Activated T-helper 1 cell treated with anti-CD3 and anti-CD28 coated beads, Interleukin-12 subunit alpha, Interleukin-12 subunit beta, Interleukin-2, Interleukin-4 antibody, amounts not matched to agents 30 ng/mL and 10 ng/mL and 1 ng/mL, durations not matched to agents 14 hours and 24 hours and 36 hours (primary cell): ENCODE results near the gene TCF12. TPM values are rescaled to one million over a fixed set of nuclear protein-coding genes. Genes with fewer than 3 reads are reported as not detected.

ENCODE experiments used
- DNase-seq: peaks from one replicate; pipeline ENCODE4 v3.0.0; 2021; ENCODE audit warnings: low spot score
- H3K27ac Mint-ChIP-seq: one replicate; pipeline ENCODE4 v1.8.0; 2021; ENCODE audit warnings: mild to moderate bottlenecking, mixed read lengths
- H3K27me3 Mint-ChIP-seq: one replicate; pipeline ENCODE4 v1.8.0; 2022; ENCODE audit warnings: mild to moderate bottlenecking, moderate library complexity, mixed read lengths; ENCODE audit not compliant: insufficient read depth
- H3K36me3 Mint-ChIP-seq: one replicate; pipeline ENCODE4 v1.8.0; 2021; ENCODE audit warnings: low read depth, mixed read lengths
- H3K4me1 Mint-ChIP-seq: one replicate; pipeline ENCODE4 v1.8.0; 2021; ENCODE audit warnings: low read depth, mixed read lengths
- H3K4me3 Mint-ChIP-seq: one replicate; pipeline ENCODE4 v1.8.0; 2021; ENCODE audit warnings: mild to moderate bottlenecking, moderate library complexity, mixed read lengths
- H3K9me3 Mint-ChIP-seq: one replicate; pipeline ENCODE4 v1.8.0; 2021; ENCODE audit warnings: mixed read lengths
- intact Hi-C: fragments of 100-400 bp; cut with micrococcal nuclease; formaldehyde crosslinking; loops from one replicate; pipeline ENCODE4 v1.15.1; 2024
- total RNA-seq: library from RNA; stranded (reverse); gene quantifications from 2 replicates; pipeline ENCODE4 v1.2.3, GENCODE V29; 2022

TCF12 gene
- total RNA-seq, 1 donor from 2014 or later: 85.7 TPM

DNA sequence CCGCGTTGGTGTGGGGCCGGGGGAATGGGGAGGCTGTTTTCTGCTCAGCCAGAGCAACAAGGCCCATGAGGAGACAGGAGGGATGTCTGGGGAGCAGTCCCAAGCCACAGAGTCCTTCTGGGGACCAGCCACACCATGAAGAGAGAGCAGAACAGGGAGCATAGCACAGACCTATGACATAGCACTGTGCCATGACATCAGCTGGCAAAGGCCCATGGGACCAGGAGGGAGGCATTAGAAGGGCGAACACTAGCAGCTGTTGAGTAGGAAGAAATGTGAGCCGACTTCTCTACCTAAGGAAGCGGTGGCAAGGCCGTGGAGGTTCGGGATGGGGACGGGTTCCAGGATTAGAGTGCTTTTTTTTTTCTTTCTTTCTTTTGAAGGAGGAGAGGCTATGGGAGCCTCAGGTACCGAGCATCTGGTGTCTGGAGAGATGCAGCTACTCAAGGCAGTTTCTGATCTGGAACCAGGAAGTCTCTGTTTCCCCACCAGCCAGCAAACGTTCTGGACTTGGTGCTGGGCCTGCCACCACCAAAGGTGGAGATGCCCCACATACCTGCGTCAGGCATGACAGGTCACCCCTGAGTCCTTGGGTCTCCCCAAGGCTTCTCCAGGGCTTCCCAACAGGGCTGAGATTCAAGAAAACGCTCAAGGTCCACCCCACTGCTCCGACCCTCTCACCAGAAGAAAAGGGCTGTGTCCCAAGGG, 380.6 kb downstream of the TCF12 start:
- DNase-seq: no peak
- intact Hi-C loops: no loop called here
- Mint-ChIP-seq H3K9me3 (no peaks in the 10 kb centered on the region), H3K36me3 (no peaks in the 10 kb centered on the region), H3K4me1 (peaks cover 11% of the 10 kb centered on the region), H3K4me3 (no peak overlapping the region), H3K27ac (peak overlapping the region; percentile 15), H3K27me3 (no peaks in the 10 kb centered on the region)

DNA sequence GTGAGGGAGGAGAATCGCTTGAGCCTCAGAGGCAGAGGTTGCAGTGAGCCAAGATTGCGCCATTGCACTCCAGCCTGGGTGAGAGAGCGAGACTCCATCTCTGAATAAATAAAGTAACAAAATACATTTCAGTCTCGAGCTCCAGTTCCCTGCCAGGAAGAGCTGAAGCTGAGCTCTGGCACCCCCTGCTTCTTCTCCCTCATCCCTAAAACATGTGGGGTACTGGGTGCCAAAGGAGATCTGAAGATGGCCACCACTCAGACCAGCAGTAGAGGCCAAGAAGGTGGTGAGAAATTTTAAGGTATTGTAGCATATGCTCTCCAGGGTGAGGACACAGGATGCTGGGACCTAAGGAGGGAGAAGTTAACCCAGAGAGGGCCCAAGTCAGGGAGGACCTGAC, 382.9 kb downstream of the TCF12 start:
- no peak for DNase-seq
- no peak overlapping the region for H3K4me3 Mint-ChIP-seq
- peaks cover 2% of the 10 kb centered on the region for H3K27me3 Mint-ChIP-seq
- no peaks in the 10 kb centered on the region for H3K9me3 Mint-ChIP-seq
- no peak overlapping the region for H3K27ac Mint-ChIP-seq
- peaks cover 14% of the 10 kb centered on the region for H3K4me1 Mint-ChIP-seq
- no peaks in the 10 kb centered on the region for H3K36me3 Mint-ChIP-seq
- intact Hi-C loops: loop anchor here (10.0 kb wide), 1 partner anchor 417 kb away; no protein-coding TSS in a partner anchor

DNA sequence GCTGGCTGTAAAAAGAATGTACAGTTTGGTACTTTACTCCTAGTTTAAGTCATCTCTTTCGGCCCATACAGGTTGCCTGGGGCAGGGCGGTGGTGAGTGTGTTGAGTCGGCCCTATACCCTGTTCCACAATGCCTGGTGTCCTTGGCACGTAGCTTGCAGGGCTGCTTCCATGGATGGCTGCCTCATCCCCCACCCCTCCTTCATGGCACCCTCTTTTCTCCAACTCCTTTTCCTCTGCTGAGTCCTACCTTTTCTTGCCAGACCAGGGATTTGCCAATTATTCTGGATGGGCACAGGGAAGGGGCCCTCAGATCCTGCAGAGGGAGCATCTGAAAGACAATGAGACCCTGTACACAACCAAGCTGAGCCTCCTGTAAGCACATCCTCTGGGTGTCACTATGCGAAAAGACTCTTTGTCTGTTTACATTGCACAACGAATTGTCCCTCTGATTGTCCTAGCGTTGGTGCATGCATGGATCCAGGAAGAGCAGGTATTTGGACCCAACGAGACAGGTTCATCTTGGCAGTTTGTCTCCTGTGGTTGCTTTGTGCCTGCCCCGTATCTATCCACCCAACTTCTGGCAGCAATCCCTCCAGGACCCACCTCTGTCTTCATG, 384.3 kb downstream of the TCF12 start:
- intact Hi-C loops: loop anchor here (10.0 kb wide), 1 partner anchor 418 kb away; no protein-coding TSS in a partner anchor
- DNase-seq: no peak
- H3K27ac Mint-ChIP-seq: no peak overlapping the region
- H3K4me1 Mint-ChIP-seq: peaks cover 4% of the 10 kb centered on the region
- no peak overlapping the region for H3K4me3 Mint-ChIP-seq
- no peaks in the 10 kb centered on the region for H3K9me3 Mint-ChIP-seq
- no peaks in the 10 kb centered on the region for H3K36me3 Mint-ChIP-seq
- peaks cover 2% of the 10 kb centered on the region for H3K27me3 Mint-ChIP-seq

DNA sequence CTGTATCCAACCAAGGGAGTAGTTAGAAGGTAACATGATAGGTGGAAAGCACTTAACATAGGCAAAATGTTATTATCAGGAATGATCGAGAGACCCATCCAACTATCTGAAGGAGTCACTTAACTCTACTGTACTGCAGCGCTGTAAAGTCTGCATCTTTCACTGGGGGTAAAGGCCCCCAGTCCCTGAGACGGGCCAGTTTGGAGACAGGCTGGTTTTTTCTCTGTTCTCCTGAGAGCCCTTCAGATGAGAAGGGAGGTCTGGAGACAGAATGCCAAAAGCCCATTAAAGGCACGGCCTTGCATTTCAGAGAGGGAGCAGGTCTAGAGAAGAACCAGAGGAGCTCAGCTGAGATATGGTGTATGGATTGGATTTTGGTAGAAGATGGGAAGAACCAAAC, 386.6 kb downstream of the TCF12 start:
- no peak overlapping the region for H3K27ac Mint-ChIP-seq
- no peaks in the 10 kb centered on the region for H3K9me3 Mint-ChIP-seq
- intact Hi-C loops: loop anchor here (5.0 to 10.0 kb wide), 2 partner anchors 388 to 420 kb away; partner anchors contain the start of gene TCF12
- H3K36me3 Mint-ChIP-seq: no peaks in the 10 kb centered on the region
- H3K27me3 Mint-ChIP-seq: peaks cover 2% of the 10 kb centered on the region
- DNase-seq: no peak
- H3K4me1 Mint-ChIP-seq: peaks cover 4% of the 10 kb centered on the region
- H3K4me3 Mint-ChIP-seq: peak overlapping the region; percentile 53

DNA sequence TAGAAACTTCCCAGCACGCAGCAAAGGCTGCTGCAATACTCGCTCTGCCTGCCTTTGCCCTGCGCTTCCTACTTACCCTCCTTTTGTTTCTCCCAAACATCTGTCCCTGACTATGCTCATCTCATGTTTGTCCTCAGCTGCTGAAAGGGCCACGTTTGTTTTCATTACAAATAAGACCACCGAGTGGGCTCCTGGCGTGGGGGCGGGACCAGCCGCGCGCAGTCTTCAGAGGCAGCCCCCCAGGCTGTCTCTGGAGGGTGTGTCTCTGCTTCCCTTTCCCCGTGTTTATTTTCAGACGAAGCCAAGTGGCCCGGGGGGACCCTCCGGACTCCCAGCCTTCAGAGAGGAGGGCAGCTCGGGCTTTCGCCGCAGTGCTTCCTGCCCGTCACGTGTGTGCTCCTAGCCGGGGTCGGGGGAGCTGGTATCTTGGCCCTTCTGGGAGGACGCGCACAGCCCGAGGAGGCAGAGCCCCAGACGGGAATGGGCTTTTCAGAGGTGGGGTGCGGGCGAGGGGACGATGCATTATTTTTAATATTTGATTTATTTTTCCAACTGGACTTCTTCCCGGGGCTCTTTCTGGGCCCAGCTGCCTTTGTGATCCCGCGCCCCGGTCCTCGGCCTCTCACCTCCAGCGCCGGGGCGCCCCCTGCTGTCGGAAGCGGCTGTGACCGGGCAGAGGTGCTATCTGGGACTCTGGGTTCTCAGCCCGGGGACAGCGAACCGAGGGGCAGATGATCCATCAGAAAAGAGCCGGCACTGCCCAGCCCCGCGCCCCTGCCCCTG, 387.9 kb downstream of the TCF12 start:
- Mint-ChIP-seq H3K36me3 (no peaks in the 10 kb centered on the region), H3K9me3 (no peaks in the 10 kb centered on the region), H3K27ac (no peak overlapping the region), H3K27me3 (peaks cover 2% of the 10 kb centered on the region), H3K4me3 (peak overlapping the region; percentile 63), H3K4me1 (peaks cover 4% of the 10 kb centered on the region)
- intact Hi-C loops: loop anchor here (1.0 to 10.0 kb wide), 6 partner anchors 160 to 810 kb away; partner anchors contain the start of gene TCF12
- DNase-seq: peak; percentile 75

DNA sequence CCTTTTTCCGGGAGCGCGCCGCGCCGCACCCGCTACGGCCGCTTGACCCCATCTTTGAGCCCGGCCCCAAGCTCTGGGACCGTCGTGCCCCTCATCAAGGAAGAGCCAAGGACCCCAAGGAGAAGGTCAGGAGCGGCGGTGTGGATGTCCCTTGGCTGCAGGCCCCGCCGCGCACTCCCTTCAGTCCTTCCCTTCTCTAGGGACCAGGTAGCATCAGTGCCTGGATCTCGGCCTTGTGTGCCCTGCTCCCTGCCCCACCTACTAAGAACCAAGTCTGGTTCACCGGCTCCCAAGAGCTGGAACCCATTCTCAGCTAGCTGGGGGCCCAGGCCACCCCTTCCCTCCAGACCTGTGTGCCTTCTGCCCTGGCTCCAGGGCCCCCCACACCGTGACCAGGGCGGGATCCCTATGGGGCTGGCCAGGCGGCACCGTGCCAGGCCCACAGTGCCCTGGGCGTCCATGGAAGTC, 388.5 kb downstream of the TCF12 start:
- intact Hi-C loops: loop anchor here (1.0 to 10.0 kb wide), 6 partner anchors 161 to 811 kb away; partner anchors contain the start of gene TCF12
- Mint-ChIP-seq H3K4me3 (peak overlapping the region; percentile 63), H3K4me1 (peaks cover 4% of the 10 kb centered on the region)

DNA sequence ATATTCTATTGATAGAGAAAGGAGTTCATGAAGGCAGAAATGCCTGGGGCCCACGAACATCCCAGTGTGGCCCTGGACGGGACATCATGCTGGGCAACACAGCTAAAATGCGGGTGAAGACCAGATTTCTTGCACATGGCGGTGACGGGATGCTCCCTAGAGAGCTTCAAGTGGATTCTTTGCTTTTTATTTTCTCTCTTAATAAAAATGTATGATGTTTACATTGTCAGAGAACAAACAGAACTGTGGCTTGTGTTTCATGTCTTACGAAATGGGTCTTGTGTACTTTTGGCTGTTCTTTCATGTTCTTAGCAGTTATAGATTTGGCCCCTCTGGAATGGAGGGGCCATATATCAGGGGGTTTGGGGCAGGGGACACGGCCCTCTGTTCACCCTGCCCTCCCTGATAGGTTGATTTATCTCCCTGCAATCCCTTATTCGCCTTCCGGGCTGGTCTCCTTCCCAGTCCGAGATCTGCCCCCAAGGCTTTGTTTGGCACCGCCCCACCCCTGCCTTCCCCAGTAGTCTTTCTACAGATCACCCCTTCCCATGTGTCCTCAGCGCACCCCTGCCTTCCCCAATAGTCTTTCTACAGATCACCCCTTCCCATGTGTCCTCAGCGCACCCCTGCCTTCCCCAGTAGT, 389.2 kb downstream of the TCF12 start:
- H3K4me3 Mint-ChIP-seq: no peak overlapping the region
- intact Hi-C loops: loop anchor here (5.0 to 10.0 kb wide), 2 partner anchors 390 to 423 kb away; partner anchors contain the start of gene TCF12
- peaks cover 4% of the 10 kb centered on the region for H3K4me1 Mint-ChIP-seq
- H3K27ac Mint-ChIP-seq: no peak overlapping the region
- no peaks in the 10 kb centered on the region for H3K9me3 Mint-ChIP-seq
- H3K36me3 Mint-ChIP-seq: no peaks in the 10 kb centered on the region
- H3K27me3 Mint-ChIP-seq: peaks cover 2% of the 10 kb centered on the region
- DNase-seq: no peak

More for the DNA sequence above, 388.5 kb downstream of the TCF12 start:
- Mint-ChIP-seq H3K36me3 (no peaks in the 10 kb centered on the region), H3K27me3 (peaks cover 2% of the 10 kb centered on the region), H3K9me3 (no peaks in the 10 kb centered on the region), H3K27ac (no peak overlapping the region)
- no peak for DNase-seq

DNA sequence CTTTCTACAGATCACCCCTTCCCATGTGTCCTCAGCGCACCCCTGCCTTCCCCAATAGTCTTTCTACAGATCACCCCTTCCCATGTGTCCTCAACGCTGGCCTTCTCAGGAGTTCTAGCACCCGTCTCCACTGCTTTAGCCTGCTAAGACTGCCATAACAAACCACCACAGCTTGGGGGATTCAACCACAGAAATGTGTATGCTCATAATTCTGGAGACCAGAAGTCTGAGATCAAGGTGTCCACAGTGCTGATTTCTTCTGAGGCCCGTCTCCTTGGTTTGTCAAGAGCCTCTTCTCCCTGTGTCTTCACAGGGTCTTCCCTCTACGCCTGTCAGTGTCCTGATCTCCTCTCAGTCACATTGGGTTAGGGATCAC, 389.7 kb downstream of the TCF12 start:
- Mint-ChIP-seq H3K4me3 (no peak overlapping the region), H3K4me1 (peaks cover 4% of the 10 kb centered on the region), H3K27ac (no peak overlapping the region), H3K36me3 (no peaks in the 10 kb centered on the region), H3K27me3 (peaks cover 2% of the 10 kb centered on the region), H3K9me3 (no peaks in the 10 kb centered on the region)
- intact Hi-C loops: loop anchor here (5.0 to 10.0 kb wide), 2 partner anchors 391 to 423 kb away; partner anchors contain the start of gene TCF12
- DNase-seq: no peak

DNA sequence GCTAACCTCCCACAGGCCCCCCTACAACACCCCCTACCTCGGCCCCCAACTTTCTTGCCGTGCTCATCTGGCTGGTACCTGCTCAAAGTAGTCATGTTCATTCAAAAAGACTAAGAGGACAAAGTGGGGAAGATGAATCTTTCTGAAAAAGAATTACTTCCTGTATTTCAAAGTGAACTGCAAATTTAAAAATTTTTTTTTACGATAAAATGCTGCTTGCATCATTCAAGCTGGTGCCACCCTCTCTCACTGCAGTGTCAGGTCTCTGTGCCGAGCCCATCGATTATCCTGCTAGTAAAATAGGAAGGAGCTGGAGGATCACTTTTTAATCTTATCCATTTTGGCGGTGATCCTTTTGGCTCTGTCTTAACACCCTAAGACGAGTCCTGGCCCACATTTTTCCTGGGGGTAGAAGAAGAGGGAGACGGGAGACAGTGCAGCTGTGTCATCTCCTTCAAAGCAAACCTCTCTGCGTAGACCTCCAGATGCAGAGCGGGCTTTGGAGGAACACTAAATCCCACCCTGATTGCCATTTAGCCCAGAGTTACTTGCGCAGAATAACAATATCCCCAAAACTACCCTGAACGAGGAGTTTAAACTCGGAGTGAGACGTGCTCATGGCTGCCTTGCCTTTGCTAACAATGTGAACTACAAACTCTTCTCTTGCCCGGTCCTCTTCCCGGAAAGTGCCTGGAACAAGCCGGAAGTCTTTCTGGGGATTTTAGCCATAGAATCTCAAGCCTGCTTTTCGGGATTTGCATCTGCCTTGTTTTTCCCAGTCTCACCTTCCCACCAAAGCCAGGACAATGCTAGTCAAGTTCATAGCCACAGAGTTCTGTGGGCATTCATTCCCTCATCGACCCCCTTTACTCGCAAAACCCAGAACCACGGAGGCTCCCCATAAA, 391.7 kb downstream of the TCF12 start:
- Mint-ChIP-seq H3K36me3 (no peaks in the 10 kb centered on the region), H3K27me3 (no peaks in the 10 kb centered on the region), H3K9me3 (no peaks in the 10 kb centered on the region), H3K27ac (no peak overlapping the region), H3K4me3 (no peak overlapping the region), H3K4me1 (peaks cover 4% of the 10 kb centered on the region)
- DNase-seq: no peak
- intact Hi-C loops: loop anchor here (5.0 to 10.0 kb wide), 2 partner anchors 393 to 425 kb away; partner anchors contain the start of gene TCF12

DNA sequence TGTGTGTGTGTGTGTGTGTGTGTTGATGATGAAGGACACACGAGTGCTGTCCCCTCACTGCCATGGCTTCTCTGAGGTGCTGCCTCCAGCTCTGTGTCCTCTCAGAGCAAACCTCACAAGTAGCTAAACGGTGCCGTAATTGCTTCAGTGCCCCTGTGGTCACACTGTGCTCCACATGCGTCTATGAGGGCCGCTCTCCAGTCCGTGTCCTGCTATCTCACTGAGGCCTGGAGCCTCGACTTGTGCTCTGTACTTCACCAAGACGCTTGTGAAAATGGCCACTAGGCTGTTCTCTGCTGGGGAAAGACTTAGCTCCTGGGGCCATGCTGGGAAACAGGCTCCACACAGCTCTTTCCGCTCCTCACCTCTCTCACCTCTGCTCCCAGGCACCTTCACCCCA, 392.4 kb downstream of the TCF12 start:
- intact Hi-C loops: no loop called here
- DNase-seq: no peak

DNA sequence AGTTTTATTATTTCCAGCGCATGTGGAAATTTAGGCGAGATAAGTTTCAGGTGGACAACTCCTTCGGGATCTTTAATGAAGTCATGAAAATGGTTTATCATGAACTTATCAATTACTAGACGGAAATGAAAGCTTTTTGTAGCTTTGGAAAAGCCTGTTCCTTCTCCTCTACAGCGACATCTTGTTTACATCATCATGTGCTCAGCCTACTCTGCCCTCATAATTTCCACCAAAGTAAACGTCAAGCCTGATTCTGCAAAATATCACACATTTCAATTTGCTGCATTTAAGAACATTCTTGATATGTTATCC, 393.5 kb downstream of the TCF12 start:
- Mint-ChIP-seq H3K27ac (no peak overlapping the region), H3K27me3 (peaks cover 2% of the 10 kb centered on the region), H3K36me3 (no peaks in the 10 kb centered on the region), H3K4me1 (no peaks in the 10 kb centered on the region), H3K9me3 (no peaks in the 10 kb centered on the region), H3K4me3 (no peak overlapping the region)
- DNase-seq: no peak
- intact Hi-C loops: no loop called here

More for the DNA sequence above, 392.4 kb downstream of the TCF12 start:
- Mint-ChIP-seq H3K4me1 (peaks cover 4% of the 10 kb centered on the region), H3K9me3 (no peaks in the 10 kb centered on the region), H3K27ac (no peak overlapping the region), H3K36me3 (no peaks in the 10 kb centered on the region), H3K4me3 (no peak overlapping the region), H3K27me3 (peaks cover under 1% of the 10 kb centered on the region)
